Right lobe of liver (tissue), 4 donors: ENCODE data around the gene BAG5.

Experiments
- CTCF ChIP-seq, 4 donors: fragments of 200-600 bp in 3 of 4; fragments of 450-650 bp in 1 of 4; IDR thresholded peaks; one replicate each; pipeline versions ENCODE4 v1.5.1 to v1.8.0; 2016 to 2022; ENCODE audit warnings: antibody characterized with exemption in 4 of 4, mild to moderate bottlenecking in 2 of 4
- POLR2A ChIP-seq: fragments of 450-650 bp; IDR thresholded peaks from one replicate; pipeline ENCODE4 v1.6.1; 2017; ENCODE audit warnings: antibody characterized with exemption, mild to moderate bottlenecking
- donor health status: DM: no; HTN: no; CAD: no.
- donor health status: DM: no; HTN: no; CAD: no.
- donor health status: DM: no; HTN: yes; CAD: no.

GRCh38 chr14:103563226-103563620, 766 bp upstream of the BAG5 start:
- no peak for TF ChIP-seq CTCF (IDR thresholded peaks at IDR 0.05)
- no peak for TF ChIP-seq POLR2A
